Activated CD4-positive, alpha-beta T cell treated with anti-CD3 and anti-CD28 coated beads, Interleukin-2, amount 50 U/mL, for 16 hours (primary cell): ENCODE measurements around the gene EXOC1.

Source experiments
- DNase-seq: peaks from one replicate; pipeline ENCODE4 v3.0.0-alpha.2; 2020

Gene EXOC1

GRCh38 chr4:55859711-55860110 is 6.3 kb downstream of the EXOC1 start:
- DNase-seq: no peak

GRCh38 chr4:55864577-55865223 is 11.3 kb downstream of the EXOC1 start:
- no peak for DNase-seq

- DNase-seq: no peak
These were observed 11.9 kb downstream of the EXOC1 start for GRCh38 chr4:55865228-55865806.

- DNase-seq: peak; percentile 60
These were observed 13.0 kb downstream of the EXOC1 start for GRCh38 chr4:55866290-55866907.

- peak; percentile 50 for DNase-seq
These were observed 13.6 kb downstream of the EXOC1 start for GRCh38 chr4:55866973-55867574.

GRCh38 chr4:55868581-55869090 is 15.2 kb downstream of the EXOC1 start:
- no peak for DNase-seq

- no peak for DNase-seq
These were observed 17.9 kb downstream of the EXOC1 start for GRCh38 chr4:55871299-55871800.

GRCh38 chr4:55874831-55875230 is 21.4 kb downstream of the EXOC1 start:
- no peak for DNase-seq

GRCh38 chr4:55876387-55876786 is 22.9 kb downstream of the EXOC1 start:
- no peak for DNase-seq

GRCh38 chr4:55879224-55879623 is 25.8 kb downstream of the EXOC1 start:
- DNase-seq: no peak

GRCh38 chr4:55880652-55881280 is 27.3 kb downstream of the EXOC1 start:
- no peak for DNase-seq

- no peak for DNase-seq
These were observed 30.8 kb downstream of the EXOC1 start for GRCh38 chr4:55884093-55884850.

- DNase-seq: no peak
These were observed 31.4 kb downstream of the EXOC1 start for GRCh38 chr4:55884851-55885219.

GRCh38 chr4:55887594-55887993 is 34.1 kb downstream of the EXOC1 start:
- DNase-seq: no peak

- no peak for DNase-seq
These were observed 38.7 kb downstream of the EXOC1 start for GRCh38 chr4:55892156-55892555.

GRCh38 chr4:55896622-55897021 is 43.2 kb downstream of the EXOC1 start:
- no peak for DNase-seq

GRCh38 chr4:55902677-55903076 is 49.2 kb downstream of the EXOC1 start:
- DNase-seq: no peak

- DNase-seq: no peak
These were observed 50.1 kb downstream of the EXOC1 start for GRCh38 chr4:55903577-55903976.

- no peak for DNase-seq
These were observed 51.1 kb downstream of the EXOC1 start for GRCh38 chr4:55904576-55904975.

GRCh38 chr4:55906323-55906722 is 52.9 kb downstream of the EXOC1 start:
- no peak for DNase-seq

GRCh38 chr4:55906989-55907388 is 53.5 kb downstream of the EXOC1 start:
- peak; percentile 29 for DNase-seq

- DNase-seq: no peak
These were observed 54.0 kb downstream of the EXOC1 start for GRCh38 chr4:55907469-55907868.

- DNase-seq: no peak
These were observed 56.7 kb downstream of the EXOC1 start for GRCh38 chr4:55910140-55910539.
